ENCODE measurements around the gene TPSB2. TPM values are rescaled to one million over a fixed set of nuclear protein-coding genes. Genes with fewer than 3 reads are reported as not detected.
A peak's percentile ranks its signal among the peaks of the same experiment; 100 is the strongest.
"Not testable (repeated sequence)": the region's sequence is repeated elsewhere in the genome, so short reads cannot be mapped to it uniquely, and the experiment has no call there.

Gene TPSB2
- polyA plus RNA-seq, 1 donor: 0.34 TPM

DNA sequence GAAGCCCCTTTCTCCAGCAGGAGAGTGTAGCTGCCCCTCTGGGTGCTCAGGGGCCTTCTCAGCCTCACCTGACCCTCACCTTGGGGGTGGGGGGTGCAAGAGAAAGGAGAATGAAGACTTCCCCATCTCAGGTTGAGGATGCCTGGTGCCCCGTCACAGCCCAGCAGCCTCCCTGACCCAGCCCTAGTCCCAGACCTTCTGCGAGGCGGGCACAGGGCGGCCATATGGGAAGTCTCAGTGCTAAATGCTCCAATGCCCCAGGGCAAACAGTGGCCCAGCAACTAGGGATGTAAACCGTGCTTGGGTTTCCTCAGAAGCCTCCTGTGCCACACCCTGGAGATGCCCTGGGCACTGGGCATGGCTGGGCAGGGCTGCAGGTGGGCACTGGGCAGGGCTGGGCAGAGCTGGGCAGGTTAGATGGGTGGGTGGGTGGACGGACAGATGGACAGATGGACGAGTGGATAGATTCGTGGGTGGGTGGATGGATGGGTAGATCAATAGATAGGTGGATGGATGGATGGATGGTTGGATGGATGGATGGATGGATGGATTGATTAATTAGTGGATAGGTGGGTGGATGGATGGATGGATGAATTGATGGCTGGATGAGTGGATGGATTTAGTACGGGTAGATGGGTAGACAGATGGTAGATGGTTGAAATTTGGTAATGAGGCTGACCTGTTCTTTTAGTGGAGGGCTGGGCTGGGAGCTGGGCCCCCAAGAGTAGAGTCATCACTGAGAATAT, 42.6 kb upstream of the TPSB2 start:
- Histone ChIP-seq H3K27ac (ENCODE audit: low read length) (no peak overlapping the region), H3K4me3 (ENCODE audit: low read length) (no peak overlapping the region), H3K9me3 (ENCODE audit: control insufficient read depth, low read depth, low read length) (no peaks in the 10 kb centered on the region), H3K36me3 (ENCODE audit: control insufficient read depth, insufficient read depth, low read length) (no peaks in the 10 kb centered on the region), H3K27me3 (ENCODE audit: control insufficient read depth, insufficient read depth, low read length) (peaks cover under 1% of the 10 kb centered on the region), H3K4me1 (ENCODE audit: control insufficient read depth, insufficient read depth, low read length) (peaks cover 12% of the 10 kb centered on the region)
- WGBS (ENCODE audit: insufficient coverage, low lambda C conversion rate): 100% methylated on average over 3 of the region's 9 CpGs
- DNase-seq: no peak

GRCh38 chr16:1271724-1272413, 41.9 kb upstream of the TPSB2 start:
- no CpG with 5 or more reads among the region's 19 CpGs for WGBS (ENCODE audit: insufficient coverage, low lambda C conversion rate)
- H3K27ac ChIP-seq (ENCODE audit: low read length); H3K4me3 ChIP-seq (ENCODE audit: low read length); H3K9me3 ChIP-seq (ENCODE audit: control insufficient read depth, low read depth, low read length); H3K36me3 ChIP-seq (ENCODE audit: control insufficient read depth, insufficient read depth, low read length); H3K27me3 ChIP-seq (ENCODE audit: control insufficient read depth, insufficient read depth, low read length): not testable (repeated sequence)
- peak; percentile 42 to 73 for DNase-seq
- peaks cover 12% of the 10 kb centered on the region for H3K4me1 ChIP-seq (ENCODE audit: control insufficient read depth, insufficient read depth, low read length)

- WGBS (ENCODE audit: insufficient coverage, low lambda C conversion rate): 59% methylated on average over 5 of the region's 12 CpGs
- DNase-seq: no peak
- H3K4me1 ChIP-seq (ENCODE audit: control insufficient read depth, insufficient read depth, low read length): peaks cover 12% of the 10 kb centered on the region
- H3K27me3 ChIP-seq (ENCODE audit: control insufficient read depth, insufficient read depth, low read length): no peaks in the 10 kb centered on the region
- H3K4me3 ChIP-seq (ENCODE audit: low read length): no peak overlapping the region
- H3K27ac ChIP-seq (ENCODE audit: low read length): no peak overlapping the region
- H3K9me3 ChIP-seq (ENCODE audit: control insufficient read depth, low read depth, low read length): no peaks in the 10 kb centered on the region
- H3K36me3 ChIP-seq (ENCODE audit: control insufficient read depth, insufficient read depth, low read length): no peaks in the 10 kb centered on the region
Measured at GRCh38 chr16:1271380-1271723, 41.4 kb upstream of the TPSB2 start.

GRCh38 chr16:1269418-1269817, 39.4 kb upstream of the TPSB2 start:
- WGBS (ENCODE audit: insufficient coverage, low lambda C conversion rate): no CpG with 5 or more reads among the region's 7 CpGs
- H3K4me1 ChIP-seq (ENCODE audit: control insufficient read depth, insufficient read depth, low read length): peaks cover 12% of the 10 kb centered on the region
- H3K27ac ChIP-seq (ENCODE audit: low read length); H3K4me3 ChIP-seq (ENCODE audit: low read length); H3K27me3 ChIP-seq (ENCODE audit: control insufficient read depth, insufficient read depth, low read length); DNase-seq; H3K9me3 ChIP-seq (ENCODE audit: control insufficient read depth, low read depth, low read length); H3K36me3 ChIP-seq (ENCODE audit: control insufficient read depth, insufficient read depth, low read length): not testable (repeated sequence)

- WGBS (ENCODE audit: insufficient coverage, low lambda C conversion rate): no CpG with 5 or more reads among the region's 19 CpGs
Measured at GRCh38 chr16:1265826-1266225, 35.8 kb upstream of the TPSB2 start.

GRCh38 chr16:1265090-1265630, 35.2 kb upstream of the TPSB2 start:
- Histone ChIP-seq H3K9me3 (ENCODE audit: control insufficient read depth, low read depth, low read length) (peaks cover 4% of the 10 kb centered on the region), H3K27ac (ENCODE audit: low read length) (no peak overlapping the region), H3K27me3 (ENCODE audit: control insufficient read depth, insufficient read depth, low read length) (peaks cover 28% of the 10 kb centered on the region), H3K36me3 (ENCODE audit: control insufficient read depth, insufficient read depth, low read length) (no peaks in the 10 kb centered on the region), H3K4me1 (ENCODE audit: control insufficient read depth, insufficient read depth, low read length) (no peaks in the 10 kb centered on the region), H3K4me3 (ENCODE audit: low read length) (no peak overlapping the region)
- no CpG with 5 or more reads among the region's 13 CpGs for WGBS (ENCODE audit: insufficient coverage, low lambda C conversion rate)
- DNase-seq: no peak

More at GRCh38 chr16:1265826-1266225, 35.8 kb upstream of the TPSB2 start:
- no peak for DNase-seq
- Histone ChIP-seq H3K27ac (ENCODE audit: low read length) (no peak overlapping the region), H3K4me3 (ENCODE audit: low read length) (no peak overlapping the region), H3K36me3 (ENCODE audit: control insufficient read depth, insufficient read depth, low read length) (no peaks in the 10 kb centered on the region), H3K27me3 (ENCODE audit: control insufficient read depth, insufficient read depth, low read length) (peaks cover 21% of the 10 kb centered on the region), H3K4me1 (ENCODE audit: control insufficient read depth, insufficient read depth, low read length) (no peaks in the 10 kb centered on the region), H3K9me3 (ENCODE audit: control insufficient read depth, low read depth, low read length) (peaks cover 4% of the 10 kb centered on the region)

DNA sequence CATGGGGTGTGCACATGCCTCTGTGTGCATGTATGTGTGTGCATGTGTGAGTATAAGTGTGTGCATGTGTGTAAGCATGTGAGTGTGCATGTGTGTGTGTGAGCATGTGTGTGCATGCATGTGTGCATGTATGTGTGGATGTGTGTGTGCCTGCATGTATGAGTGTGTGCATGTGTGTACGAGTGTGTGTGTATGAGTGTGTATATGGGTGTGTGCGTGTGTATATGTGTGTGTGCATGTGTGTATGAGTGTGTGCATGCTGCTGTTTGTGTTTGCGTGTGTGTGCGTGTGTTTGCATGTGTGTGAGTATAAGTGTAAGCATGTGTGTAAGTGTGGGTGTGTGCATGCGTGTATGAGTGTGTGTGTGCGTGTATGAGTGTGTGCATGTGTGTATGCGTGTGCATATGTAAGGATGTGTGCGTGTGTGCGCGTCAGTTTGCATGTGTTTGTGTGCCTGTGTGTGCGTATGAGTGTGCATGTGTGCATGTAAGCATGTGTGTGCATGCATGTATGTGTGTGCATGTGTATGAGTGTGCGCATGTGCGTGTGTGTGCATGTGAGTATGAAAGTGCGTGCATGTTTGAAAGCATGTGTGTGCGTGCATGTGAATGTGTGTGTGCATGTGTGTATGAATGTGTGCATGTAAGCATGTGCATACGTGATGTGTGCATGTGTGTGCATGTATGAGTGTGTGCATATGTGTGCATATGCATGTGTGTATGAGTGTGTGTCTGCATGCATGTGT, 34.5 kb upstream of the TPSB2 start:
- no peak for DNase-seq
- Histone ChIP-seq H3K36me3 (ENCODE audit: control insufficient read depth, insufficient read depth, low read length) (no peaks in the 10 kb centered on the region), H3K27me3 (ENCODE audit: control insufficient read depth, insufficient read depth, low read length) (peaks cover 34% of the 10 kb centered on the region), H3K4me3 (ENCODE audit: low read length) (no peak overlapping the region), H3K27ac (ENCODE audit: low read length) (no peak overlapping the region), H3K9me3 (ENCODE audit: control insufficient read depth, low read depth, low read length) (peaks cover 4% of the 10 kb centered on the region), H3K4me1 (ENCODE audit: control insufficient read depth, insufficient read depth, low read length) (no peaks in the 10 kb centered on the region)
- 100% methylated on average over 4 of the region's 16 CpGs for WGBS (ENCODE audit: insufficient coverage, low lambda C conversion rate)

GRCh38 chr16:1263591-1264344, 33.8 kb upstream of the TPSB2 start:
- no peak for DNase-seq
- WGBS (ENCODE audit: insufficient coverage, low lambda C conversion rate): no CpG with 5 or more reads among the region's 15 CpGs
- peaks cover 4% of the 10 kb centered on the region for H3K9me3 ChIP-seq (ENCODE audit: control insufficient read depth, low read depth, low read length)
- H3K4me3 ChIP-seq (ENCODE audit: low read length): no peak overlapping the region
- no peaks in the 10 kb centered on the region for H3K4me1 ChIP-seq (ENCODE audit: control insufficient read depth, insufficient read depth, low read length)
- H3K36me3 ChIP-seq (ENCODE audit: control insufficient read depth, insufficient read depth, low read length): no peaks in the 10 kb centered on the region
- H3K27ac ChIP-seq (ENCODE audit: low read length): no peak overlapping the region
- peaks cover 42% of the 10 kb centered on the region for H3K27me3 ChIP-seq (ENCODE audit: control insufficient read depth, insufficient read depth, low read length)

- Histone ChIP-seq H3K36me3 (ENCODE audit: control insufficient read depth, insufficient read depth, low read length) (no peaks in the 10 kb centered on the region), H3K27me3 (ENCODE audit: control insufficient read depth, insufficient read depth, low read length) (peaks cover 42% of the 10 kb centered on the region), H3K9me3 (ENCODE audit: control insufficient read depth, low read depth, low read length) (peaks cover 4% of the 10 kb centered on the region), H3K4me3 (ENCODE audit: low read length) (no peak overlapping the region), H3K4me1 (ENCODE audit: control insufficient read depth, insufficient read depth, low read length) (no peaks in the 10 kb centered on the region), H3K27ac (ENCODE audit: low read length) (no peak overlapping the region)
- no peak for DNase-seq
- WGBS (ENCODE audit: insufficient coverage, low lambda C conversion rate): no CpG with 5 or more reads among the region's 9 CpGs
Measured at GRCh38 chr16:1262846-1263221, 32.9 kb upstream of the TPSB2 start.

Data from large intestine (tissue), 3 donors.